ENCODE results near the gene RPP14. TPM values are rescaled to one million over a fixed set of nuclear protein-coding genes. Genes with fewer than 3 reads are reported as not detected.

Gene RPP14
- total and polyA plus RNA-seq, 10 of the 15 experiments (the other 5 are each of a cell fraction or from before 2014, with no cell fraction given) = 9.1 to 21.2 (median 12.7) TPM

DNA sequence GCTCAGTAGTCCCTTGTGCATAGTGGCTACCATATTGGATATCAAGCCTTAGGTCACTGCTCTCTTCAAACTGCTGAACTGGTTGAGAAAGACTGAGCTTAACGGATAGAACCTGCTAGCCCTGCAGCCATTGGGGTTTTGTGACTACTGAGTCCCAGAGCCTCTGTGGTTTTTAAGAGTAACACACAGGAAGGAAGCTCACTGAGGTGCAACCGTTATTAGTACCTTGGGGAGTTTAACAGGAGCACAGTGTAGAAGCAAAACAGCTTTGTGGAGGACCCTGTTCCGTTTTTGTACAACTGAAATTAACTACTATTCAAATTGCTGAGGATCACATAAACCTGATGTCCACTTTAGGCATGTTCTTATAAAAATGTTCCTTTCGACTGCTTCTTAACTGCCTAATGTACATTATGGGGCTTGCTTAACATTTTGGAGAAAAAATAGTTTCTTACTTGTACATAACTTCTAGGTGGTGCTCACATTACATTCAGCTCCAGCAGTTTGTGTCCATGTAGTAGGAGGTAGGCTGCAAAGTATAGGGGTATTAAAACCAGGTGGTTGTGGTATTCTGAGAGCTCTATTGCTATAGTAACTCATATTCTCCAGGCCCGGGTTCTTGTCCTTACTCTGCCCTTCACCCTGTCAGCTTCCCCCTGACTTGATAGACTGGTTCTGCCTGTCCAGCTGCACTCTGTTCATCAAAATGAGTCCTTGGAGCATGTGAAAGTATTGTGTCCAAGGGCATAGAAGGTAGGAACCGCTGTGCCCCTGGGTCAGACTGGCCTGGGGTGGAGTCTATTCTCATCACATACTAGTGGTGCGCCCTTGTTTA lies 44.0 kb downstream of the RPP14 start (continued):
- TF ChIP-seq, protein P1, sequence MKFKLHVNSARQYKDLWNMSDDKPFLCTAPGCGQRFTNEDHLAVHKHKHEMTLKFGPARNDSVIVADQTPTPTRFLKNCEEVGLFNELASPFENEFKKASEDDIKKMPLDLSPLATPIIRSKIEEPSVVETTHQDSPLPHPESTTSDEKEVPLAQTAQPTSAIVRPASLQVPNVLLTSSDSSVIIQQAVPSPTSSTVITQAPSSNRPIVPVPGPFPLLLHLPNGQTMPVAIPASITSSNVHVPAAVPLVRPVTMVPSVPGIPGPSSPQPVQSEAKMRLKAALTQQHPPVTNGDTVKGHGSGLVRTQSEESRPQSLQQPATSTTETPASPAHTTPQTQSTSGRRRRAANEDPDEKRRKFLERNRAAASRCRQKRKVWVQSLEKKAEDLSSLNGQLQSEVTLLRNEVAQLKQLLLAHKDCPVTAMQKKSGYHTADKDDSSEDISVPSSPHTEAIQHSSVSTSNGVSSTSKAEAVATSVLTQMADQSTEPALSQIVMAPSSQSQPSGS (IDR thresholded peaks at IDR 0.05; ENCODE audit: low read length) = peak; percentile 75; the same call in 1 of the 2 replicates
- TF ChIP-seq POLR2A (IDR thresholded peaks at IDR 0.05; ENCODE audit: low read depth, low read length) = peak; percentile 60
- peak; percentile 33; the same call in 1 of the 3 replicates for TF ChIP-seq POU2F2 (IDR thresholded peaks at IDR 0.05; ENCODE audit: borderline replicate concordance, low read depth, low read length)
- no peak for TF ChIP-seq CHD4 (IDR thresholded peaks at IDR 0.05)
- TF ChIP-seq RELA (IDR thresholded peaks at IDR 0.05; ENCODE audit: borderline replicate concordance, partially characterized antibody) = no peak
- no peak for TF ChIP-seq ESRRA (IDR thresholded peaks at IDR 0.05; ENCODE audit: low read length)
- peak; percentile 88 for TF ChIP-seq GABPA (IDR thresholded peaks at IDR 0.05; ENCODE audit: low read depth)
- TF ChIP-seq CREM (IDR thresholded peaks at IDR 0.05; ENCODE audit: low read depth) = peak; percentile 36; the same call in 1 of the 2 replicates
- 0 out of 4 replicates have a peak, but pooled peaks of 1 of the 2 experiments have one; percentile 18 for TF ChIP-seq EP300 (IDR thresholded peaks at IDR 0.05; ENCODE audit: borderline replicate concordance in 1 of 2, control insufficient read depth in 1 of 2, low read depth in 2 of 2, low read length in 2 of 2)
- TF ChIP-seq TCF7 (IDR thresholded peaks at IDR 0.05; ENCODE audit: borderline replicate concordance) = 0 out of 2 replicates have a peak, but pooled peaks have one; percentile 29
- TF ChIP-seq MEF2A (IDR thresholded peaks at IDR 0.05; ENCODE audit: insufficient read depth, low read depth, low read length) = peak; percentile 74; the same call in 1 of the 2 replicates
- TF ChIP-seq PAX5 (IDR thresholded peaks at IDR 0.05; ENCODE audit: borderline replicate concordance, low read depth, low read length) = peak; percentile 25; the same call in 1 of the 2 replicates
- peak; percentile 35 for TF ChIP-seq MEF2B (IDR thresholded peaks at IDR 0.05; ENCODE audit: partially characterized antibody, poor library complexity, severe bottlenecking)
- no peak for TF ChIP-seq WRNIP1 (IDR thresholded peaks at IDR 0.05; ENCODE audit: borderline replicate concordance, low read depth, low read length)
- TF ChIP-seq YY1 (IDR thresholded peaks at IDR 0.05; ENCODE audit: low read depth, low read length) = peak; percentile 82
- TF ChIP-seq, protein P2, sequence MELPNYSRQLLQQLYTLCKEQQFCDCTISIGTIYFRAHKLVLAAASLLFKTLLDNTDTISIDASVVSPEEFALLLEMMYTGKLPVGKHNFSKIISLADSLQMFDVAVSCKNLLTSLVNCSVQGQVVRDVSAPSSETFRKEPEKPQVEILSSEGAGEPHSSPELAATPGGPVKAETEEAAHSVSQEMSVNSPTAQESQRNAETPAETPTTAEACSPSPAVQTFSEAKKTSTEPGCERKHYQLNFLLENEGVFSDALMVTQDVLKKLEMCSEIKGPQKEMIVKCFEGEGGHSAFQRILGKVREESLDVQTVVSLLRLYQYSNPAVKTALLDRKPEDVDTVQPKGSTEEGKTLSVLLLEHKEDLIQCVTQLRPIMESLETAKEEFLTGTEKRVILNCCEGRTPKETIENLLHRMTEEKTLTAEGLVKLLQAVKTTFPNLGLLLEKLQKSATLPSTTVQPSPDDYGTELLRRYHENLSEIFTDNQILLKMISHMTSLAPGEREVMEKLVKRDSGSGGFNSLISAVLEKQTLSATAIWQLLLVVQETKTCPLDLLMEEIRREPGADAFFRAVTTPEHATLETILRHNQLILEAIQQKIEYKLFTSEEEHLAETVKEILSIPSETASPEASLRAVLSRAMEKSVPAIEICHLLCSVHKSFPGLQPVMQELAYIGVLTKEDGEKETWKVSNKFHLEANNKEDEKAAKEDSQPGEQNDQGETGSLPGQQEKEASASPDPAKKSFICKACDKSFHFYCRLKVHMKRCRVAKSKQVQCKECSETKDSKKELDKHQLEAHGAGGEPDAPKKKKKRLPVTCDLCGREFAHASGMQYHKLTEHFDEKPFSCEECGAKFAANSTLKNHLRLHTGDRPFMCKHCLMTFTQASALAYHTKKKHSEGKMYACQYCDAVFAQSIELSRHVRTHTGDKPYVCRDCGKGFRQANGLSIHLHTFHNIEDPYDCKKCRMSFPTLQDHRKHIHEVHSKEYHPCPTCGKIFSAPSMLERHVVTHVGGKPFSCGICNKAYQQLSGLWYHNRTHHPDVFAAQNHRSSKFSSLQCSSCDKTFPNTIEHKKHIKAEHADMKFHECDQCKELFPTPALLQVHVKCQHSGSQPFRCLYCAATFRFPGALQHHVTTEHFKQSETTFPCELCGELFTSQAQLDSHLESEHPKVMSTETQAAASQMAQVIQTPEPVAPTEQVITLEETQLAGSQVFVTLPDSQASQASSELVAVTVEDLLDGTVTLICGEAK (IDR thresholded peaks at IDR 0.05; ENCODE audit: borderline replicate concordance) = peak; percentile 67; the same call in 1 of the 2 replicates
- TF ChIP-seq IKZF2 (IDR thresholded peaks at IDR 0.05) = 0 out of 4 replicates have a peak, but pooled peaks of 1 of the 2 experiments have one; percentile 21
- no peak for TF ChIP-seq SREBF1 (IDR thresholded peaks at IDR 0.05; ENCODE audit: low read length)
- no peak for TF ChIP-seq NR2C1 (IDR thresholded peaks at IDR 0.05)
- peak; percentile 73; the same call in 1 of the 2 replicates for TF ChIP-seq FOXM1 (IDR thresholded peaks at IDR 0.05; ENCODE audit: low read depth, low read length)
- TF ChIP-seq KDM1A (IDR thresholded peaks at IDR 0.05; ENCODE audit: borderline replicate concordance) = no peak
- peak; percentile 96; the same call in 1 of the 2 replicates for TF ChIP-seq CBX5 (IDR thresholded peaks at IDR 0.05; ENCODE audit: low read depth)

Data from GM12878 (cell line).